Activated T-helper 1 cell treated with anti-CD3 and anti-CD28 coated beads, Interleukin-12 subunit alpha, Interleukin-12 subunit beta, Interleukin-2, Interleukin-4 antibody, amounts not matched to agents 30 ng/mL and 10 ng/mL and 1 ng/mL, durations not matched to agents 14 hours and 24 hours and 36 hours (primary cell): ENCODE results near the gene CYB561. TPM values are rescaled to one million over a fixed set of nuclear protein-coding genes. Genes with fewer than 3 reads are reported as not detected.

ENCODE experiments used
- DNase-seq: peaks from one replicate; pipeline ENCODE4 v3.0.0; 2021; ENCODE audit warnings: low spot score
- H3K27ac Mint-ChIP-seq: one replicate; pipeline ENCODE4 v1.8.0; 2021; ENCODE audit warnings: mild to moderate bottlenecking, mixed read lengths
- H3K27me3 Mint-ChIP-seq: one replicate; pipeline ENCODE4 v1.8.0; 2022; ENCODE audit warnings: mild to moderate bottlenecking, moderate library complexity, mixed read lengths; ENCODE audit not compliant: insufficient read depth
- H3K36me3 Mint-ChIP-seq: one replicate; pipeline ENCODE4 v1.8.0; 2021; ENCODE audit warnings: low read depth, mixed read lengths
- H3K4me1 Mint-ChIP-seq: one replicate; pipeline ENCODE4 v1.8.0; 2021; ENCODE audit warnings: low read depth, mixed read lengths
- H3K4me3 Mint-ChIP-seq: one replicate; pipeline ENCODE4 v1.8.0; 2021; ENCODE audit warnings: mild to moderate bottlenecking, moderate library complexity, mixed read lengths
- H3K9me3 Mint-ChIP-seq: one replicate; pipeline ENCODE4 v1.8.0; 2021; ENCODE audit warnings: mixed read lengths
- intact Hi-C: fragments of 100-400 bp; cut with micrococcal nuclease; formaldehyde crosslinking; loops from one replicate; pipeline ENCODE4 v1.15.1; 2024
- total RNA-seq: library from RNA; stranded (reverse); gene quantifications from 2 replicates; pipeline ENCODE4 v1.2.3, GENCODE V29; 2022

CYB561 gene
- total RNA-seq, 1 donor from 2014 or later = 1.9 TPM

DNA sequence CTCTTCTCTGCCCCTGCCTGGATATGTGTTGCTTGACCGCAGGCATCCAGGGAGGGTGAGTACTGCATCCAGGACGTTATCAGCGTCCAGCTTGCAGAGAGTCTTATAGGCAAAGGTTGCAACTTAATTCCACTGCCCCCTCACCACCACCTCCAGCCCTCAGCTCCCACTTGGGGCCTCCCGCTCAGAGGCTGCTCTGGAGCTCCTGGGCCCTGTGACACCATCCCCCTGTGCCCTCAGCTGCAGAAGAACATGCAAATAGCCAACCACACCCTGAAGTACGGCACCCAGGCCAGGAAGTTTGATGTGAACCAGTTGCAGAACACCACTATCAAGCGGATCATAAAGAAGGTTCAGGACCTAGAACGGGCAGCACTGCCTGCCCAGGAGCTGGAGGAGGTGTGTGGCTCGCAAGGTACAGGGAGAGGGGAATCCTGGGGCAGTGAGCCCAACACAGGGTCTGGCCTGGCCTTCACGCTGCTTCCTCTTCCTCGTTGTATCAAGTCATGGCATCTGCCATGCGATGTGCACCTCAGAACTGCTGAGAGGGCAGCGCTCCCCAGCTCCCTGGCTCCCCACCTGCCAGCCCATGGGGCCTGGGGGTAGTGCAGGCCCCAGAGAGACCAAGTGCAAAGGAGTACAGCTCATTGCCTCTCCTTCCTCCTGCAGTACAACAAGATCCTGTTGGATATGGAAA lies 40.4 kb upstream of the CYB561 start:
- peaks cover 2% of the 10 kb centered on the region for H3K27me3 Mint-ChIP-seq
- H3K4me3 Mint-ChIP-seq = no peak overlapping the region
- no peaks in the 10 kb centered on the region for H3K4me1 Mint-ChIP-seq
- no peaks in the 10 kb centered on the region for H3K9me3 Mint-ChIP-seq
- peaks cover 2% of the 10 kb centered on the region for H3K36me3 Mint-ChIP-seq
- no peak for DNase-seq
- intact Hi-C loops = no loop called here
- no peak overlapping the region for H3K27ac Mint-ChIP-seq

DNA sequence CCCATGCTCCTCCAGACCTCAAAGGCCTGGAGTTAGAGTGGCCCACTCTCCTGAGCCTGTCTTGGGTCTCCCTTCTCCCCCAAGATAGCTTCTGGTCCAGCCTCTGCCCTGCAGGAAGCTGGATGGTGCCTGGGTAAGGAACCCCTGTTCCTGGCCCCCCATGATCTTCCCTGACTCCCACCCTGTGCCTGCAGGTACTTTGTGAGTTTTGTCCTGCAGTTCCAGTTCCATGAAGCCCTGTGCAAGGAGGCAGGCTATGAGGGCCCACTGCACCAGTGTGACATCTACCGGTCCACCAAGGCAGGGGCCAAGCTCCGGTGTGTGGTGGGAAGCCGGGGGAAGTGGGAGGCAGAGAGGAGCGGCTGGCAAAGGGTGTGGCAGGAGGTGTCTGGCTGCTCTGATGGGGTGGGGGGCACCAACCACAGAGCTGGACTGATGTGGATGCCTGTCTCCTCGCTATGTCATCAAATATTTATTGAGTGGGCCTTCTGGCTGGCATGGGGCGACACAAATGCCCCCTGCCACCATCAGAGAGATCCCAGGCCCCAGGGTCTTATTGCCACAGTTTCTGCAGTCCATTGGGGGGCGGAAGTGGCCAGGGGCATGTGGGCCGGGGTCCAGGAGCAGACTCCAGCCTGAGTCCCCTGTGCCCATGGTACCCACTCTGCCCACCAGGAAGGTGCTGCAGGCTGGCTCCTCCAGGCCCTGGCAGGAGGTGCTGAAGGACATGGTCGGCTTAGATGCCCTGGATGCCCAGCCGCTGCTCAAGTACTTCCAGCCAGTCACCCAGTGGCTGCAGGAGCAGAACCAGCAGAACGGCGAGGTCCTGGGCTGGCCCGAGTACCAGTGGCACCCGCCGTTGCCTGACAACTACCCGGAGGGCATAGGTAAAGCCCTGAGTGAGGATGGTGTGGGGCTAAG lies 37.8 kb upstream of the CYB561 start:
- intact Hi-C loops = no loop called here
- Mint-ChIP-seq H3K9me3 (no peaks in the 10 kb centered on the region), H3K27ac (no peak overlapping the region), H3K36me3 (no peaks in the 10 kb centered on the region), H3K4me1 (no peaks in the 10 kb centered on the region), H3K27me3 (peaks cover 4% of the 10 kb centered on the region), H3K4me3 (no peak overlapping the region)
- no peak for DNase-seq

DNA sequence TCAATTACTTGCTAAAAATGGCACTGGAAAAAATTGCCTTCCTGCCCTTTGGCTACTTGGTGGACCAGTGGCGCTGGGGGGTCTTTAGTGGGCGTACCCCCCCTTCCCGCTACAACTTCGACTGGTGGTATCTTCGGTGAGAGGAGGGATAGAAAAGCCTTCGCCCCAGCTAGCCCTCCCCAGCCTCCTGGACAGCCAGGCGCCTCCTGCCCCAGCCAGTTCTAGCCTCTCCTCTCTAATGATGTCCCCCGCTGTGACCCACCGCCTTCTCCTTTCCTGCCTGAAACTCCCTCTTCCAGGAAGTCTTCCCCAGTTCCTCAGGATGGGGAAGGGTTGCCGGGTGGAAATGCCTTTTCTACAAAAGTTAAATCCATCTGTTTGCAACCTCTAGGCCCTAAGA lies 36.9 kb upstream of the CYB561 start:
- DNase-seq = no peak
- Mint-ChIP-seq H3K4me1 (peaks cover under 1% of the 10 kb centered on the region), H3K9me3 (no peaks in the 10 kb centered on the region), H3K27me3 (peaks cover 8% of the 10 kb centered on the region), H3K4me3 (no peak overlapping the region), H3K36me3 (no peaks in the 10 kb centered on the region), H3K27ac (no peak overlapping the region)
- intact Hi-C loops = no loop called here

- Mint-ChIP-seq H3K9me3 (no peaks in the 10 kb centered on the region), H3K27me3 (peaks cover 12% of the 10 kb centered on the region), H3K27ac (no peak overlapping the region), H3K4me1 (peaks cover 6% of the 10 kb centered on the region), H3K36me3 (no peaks in the 10 kb centered on the region), H3K4me3 (no peak overlapping the region)
- DNase-seq = no peak
- intact Hi-C loops = no loop called here
These were observed 36.4 kb upstream of the CYB561 start for GRCh38 chr17:63482509-63482908.

DNA sequence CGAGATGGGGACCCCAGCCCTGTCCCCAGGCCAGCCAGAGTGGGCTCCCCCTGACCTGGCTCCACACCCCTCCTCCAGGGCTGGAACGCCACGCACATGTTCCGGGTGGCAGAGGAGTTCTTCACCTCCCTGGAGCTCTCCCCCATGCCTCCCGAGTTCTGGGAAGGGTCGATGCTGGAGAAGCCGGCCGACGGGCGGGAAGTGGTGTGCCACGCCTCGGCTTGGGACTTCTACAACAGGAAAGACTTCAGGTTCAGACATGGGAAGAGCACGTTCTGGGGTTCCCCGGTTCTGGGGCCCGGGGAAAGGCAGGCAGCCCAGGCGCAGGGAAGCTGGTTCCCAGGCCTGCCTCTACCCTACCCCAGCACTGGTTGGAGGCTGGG lies 35.4 kb upstream of the CYB561 start:
- Mint-ChIP-seq H3K4me3 (no peak overlapping the region), H3K9me3 (no peaks in the 10 kb centered on the region), H3K27ac (no peak overlapping the region), H3K4me1 (peaks cover 7% of the 10 kb centered on the region), H3K27me3 (peaks cover 13% of the 10 kb centered on the region), H3K36me3 (no peaks in the 10 kb centered on the region)
- intact Hi-C loops = no loop called here
- no peak for DNase-seq

- H3K27ac Mint-ChIP-seq = no peak overlapping the region
- peaks cover 17% of the 10 kb centered on the region for H3K27me3 Mint-ChIP-seq
- no peaks in the 10 kb centered on the region for H3K9me3 Mint-ChIP-seq
- intact Hi-C loops = no loop called here
- H3K4me3 Mint-ChIP-seq = no peak overlapping the region
- H3K36me3 Mint-ChIP-seq = no peaks in the 10 kb centered on the region
- no peak for DNase-seq
- peaks cover 7% of the 10 kb centered on the region for H3K4me1 Mint-ChIP-seq
These were observed 34.9 kb upstream of the CYB561 start for GRCh38 chr17:63480826-63481487.

DNA sequence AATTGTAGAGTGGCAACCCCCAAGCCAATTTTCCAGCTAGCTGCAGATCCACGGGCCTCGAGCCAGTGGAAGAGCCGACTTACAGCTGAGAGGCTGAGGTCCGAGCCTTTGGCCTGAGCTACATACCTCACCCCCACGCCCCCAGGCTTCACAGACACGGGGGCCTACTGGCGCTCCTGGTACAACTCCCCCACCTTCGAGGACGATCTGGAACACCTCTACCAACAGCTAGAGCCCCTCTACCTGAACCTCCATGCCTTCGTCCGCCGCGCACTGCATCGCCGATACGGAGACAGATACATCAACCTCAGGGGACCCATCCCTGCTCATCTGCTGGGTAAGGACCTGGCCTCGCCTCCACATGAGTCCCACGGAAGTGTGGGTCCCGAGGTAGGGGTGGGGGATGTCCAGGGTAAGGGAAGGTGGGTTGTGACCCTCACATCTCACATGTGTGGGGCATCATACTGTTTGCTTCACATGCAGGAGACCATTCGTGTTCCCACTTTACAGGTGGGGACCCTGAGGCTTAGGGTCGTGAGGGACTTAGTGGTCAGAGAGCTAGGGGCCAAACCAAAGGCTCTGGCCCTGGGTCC lies 34.2 kb upstream of the CYB561 start:
- Mint-ChIP-seq H3K9me3 (no peaks in the 10 kb centered on the region), H3K4me3 (no peak overlapping the region), H3K27me3 (peaks cover 23% of the 10 kb centered on the region), H3K27ac (no peak overlapping the region), H3K36me3 (no peaks in the 10 kb centered on the region), H3K4me1 (peaks cover 7% of the 10 kb centered on the region)
- intact Hi-C loops = no loop called here
- DNase-seq = no peak

DNA sequence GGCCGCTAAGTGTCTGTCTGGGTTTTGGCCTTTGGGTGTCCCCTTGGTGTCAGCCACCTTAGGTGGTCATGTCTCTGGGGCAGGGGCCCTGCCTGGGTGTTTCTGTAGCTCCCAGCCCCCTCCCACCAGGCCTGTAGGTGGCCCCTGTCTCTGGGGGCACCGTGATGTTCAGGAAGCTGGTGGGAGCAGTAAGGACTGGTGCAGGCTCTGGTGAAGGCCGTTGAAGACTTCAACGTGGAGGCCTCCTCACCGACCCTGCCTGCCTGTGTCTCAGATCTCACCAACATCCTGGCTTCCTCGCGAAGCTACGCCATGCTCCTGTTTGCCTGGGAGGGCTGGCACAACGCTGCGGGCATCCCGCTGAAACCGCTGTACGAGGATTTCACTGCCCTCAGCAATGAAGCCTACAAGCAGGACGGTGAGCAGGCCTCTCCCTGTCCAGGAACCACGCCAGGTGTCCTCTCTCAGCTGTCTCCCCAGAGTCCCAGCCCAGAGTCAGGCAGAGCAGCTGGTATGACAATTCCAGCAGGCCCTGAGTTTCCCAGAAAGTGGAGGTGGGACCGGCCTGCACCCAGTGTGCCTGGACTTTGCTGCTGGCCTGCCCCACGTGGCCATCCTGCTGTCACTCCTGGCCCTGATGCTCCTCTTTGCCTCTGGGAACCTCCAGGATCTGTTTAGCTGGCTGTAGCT lies 33.5 kb upstream of the CYB561 start:
- Mint-ChIP-seq H3K4me3 (peak overlapping the region; percentile 45), H3K36me3 (no peaks in the 10 kb centered on the region), H3K27ac (no peak overlapping the region), H3K27me3 (peaks cover 29% of the 10 kb centered on the region), H3K4me1 (peaks cover 8% of the 10 kb centered on the region), H3K9me3 (no peaks in the 10 kb centered on the region)
- DNase-seq = no peak
- intact Hi-C loops = loop anchor here (1.0 to 2.0 kb wide), 3 partner anchors 33 to 133 kb away; partner anchors contain the start of gene CYB561

DNA sequence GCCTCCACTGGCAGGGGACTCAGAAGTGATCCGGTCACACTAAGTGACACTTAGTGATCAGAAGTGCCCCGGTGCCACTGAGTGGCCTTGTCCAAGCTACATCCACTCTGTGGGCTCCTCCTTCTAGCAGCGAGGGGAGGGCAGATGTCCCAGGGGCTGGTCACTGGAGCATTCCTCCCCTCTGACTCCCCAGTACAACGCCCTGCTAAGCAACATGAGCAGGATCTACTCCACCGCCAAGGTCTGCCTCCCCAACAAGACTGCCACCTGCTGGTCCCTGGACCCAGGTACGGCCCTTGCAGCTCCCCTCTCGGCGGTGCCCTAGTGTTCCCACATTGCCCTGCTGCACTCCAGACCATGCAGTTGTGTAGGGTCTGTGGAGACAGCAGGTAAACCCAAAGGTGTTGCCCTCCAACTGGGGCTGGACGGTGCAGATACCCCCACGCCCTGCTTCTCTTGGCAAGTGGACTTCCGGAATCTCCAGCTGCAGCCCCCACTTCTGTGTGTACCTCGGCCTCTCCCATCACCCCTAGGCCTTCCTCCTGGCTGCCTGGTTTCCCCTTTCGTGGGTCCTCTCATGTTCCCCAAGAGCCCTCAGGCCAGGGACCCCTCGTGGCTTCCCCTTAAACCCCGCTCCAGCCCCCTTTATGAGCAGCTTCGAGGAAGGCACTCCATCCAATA lies 32.8 kb upstream of the CYB561 start:
- intact Hi-C loops = loop anchor here (1.0 to 2.0 kb wide), 3 partner anchors 32 to 133 kb away; partner anchors contain the start of gene CYB561
- H3K4me1 Mint-ChIP-seq = peaks cover 14% of the 10 kb centered on the region
- no peak overlapping the region for H3K27ac Mint-ChIP-seq
- H3K36me3 Mint-ChIP-seq = no peaks in the 10 kb centered on the region
- peak overlapping the region; percentile 67 for H3K4me3 Mint-ChIP-seq
- peak; percentile 68 for DNase-seq
- peaks cover 36% of the 10 kb centered on the region for H3K27me3 Mint-ChIP-seq
- no peaks in the 10 kb centered on the region for H3K9me3 Mint-ChIP-seq

DNA sequence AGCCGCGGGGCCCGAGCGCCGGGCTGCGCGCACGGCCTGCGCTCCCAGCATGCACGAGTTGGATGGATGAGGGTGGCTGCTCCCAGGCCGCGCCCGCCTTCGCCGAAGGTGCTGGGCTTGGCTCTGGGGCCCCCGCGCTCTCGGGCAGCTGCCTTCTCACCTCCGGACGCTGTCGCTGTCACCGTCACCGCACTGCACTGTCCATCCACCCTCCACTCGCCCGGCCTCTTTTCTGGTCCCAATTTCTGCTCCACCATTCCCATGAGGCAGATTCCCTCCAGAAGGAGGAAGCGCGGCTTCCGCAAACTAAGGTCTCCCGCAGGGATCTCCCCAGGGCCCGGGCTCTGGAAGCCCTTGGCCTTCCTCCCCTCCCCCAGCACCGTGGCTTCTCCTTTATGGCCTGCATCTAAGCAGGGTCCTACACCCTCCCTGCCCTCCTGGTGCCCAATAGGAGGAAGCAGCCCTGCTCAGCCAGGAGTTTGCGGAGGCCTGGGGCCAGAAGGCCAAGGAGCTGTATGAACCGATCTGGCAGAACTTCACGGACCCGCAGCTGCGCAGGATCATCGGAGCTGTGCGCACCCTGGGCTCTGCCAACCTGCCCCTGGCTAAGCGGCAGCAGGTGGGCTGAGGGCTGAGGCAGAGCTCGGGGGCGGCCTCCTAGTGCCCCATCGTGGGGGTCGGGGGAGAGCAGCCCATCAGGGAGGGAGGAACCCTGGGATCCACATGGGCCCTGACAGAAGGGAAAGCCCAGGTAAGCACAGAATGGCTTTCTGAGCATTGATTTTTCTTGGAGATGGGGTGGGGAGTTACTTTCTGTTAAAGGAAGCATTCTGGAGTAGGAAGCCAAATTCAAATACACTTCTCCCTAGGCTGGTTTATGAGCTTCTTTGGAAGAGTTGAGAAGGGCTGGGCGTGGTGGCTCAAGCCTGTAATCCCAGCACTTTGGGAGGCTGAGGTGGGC lies 31.7 kb upstream of the CYB561 start:
- Mint-ChIP-seq H3K9me3 (no peaks in the 10 kb centered on the region), H3K4me1 (peaks cover 15% of the 10 kb centered on the region), H3K27ac (no peak overlapping the region), H3K36me3 (no peaks in the 10 kb centered on the region), H3K4me3 (peak overlapping the region; percentile 79), H3K27me3 (peaks cover 42% of the 10 kb centered on the region)
- intact Hi-C loops = loop anchor here (2.0 kb wide), 2 partner anchors 31 to 73 kb away; partner anchors contain the start of genes CYB561 and DCAF7
- no peak for DNase-seq
